LNCaP clone FGC (cell line): ENCODE data around the gene SIVA1.

Source experiments
- DNase-seq: peaks from one replicate; pipeline ENCODE4 v3.0.0-alpha.2; 2011; ENCODE audit warnings: low read depth
- H3K4me3 ChIP-seq: 2 replicates; pipeline ENCODE4 v1.5.1; 2011; ENCODE audit warnings: mild to moderate bottlenecking, low read depth, low read length, control low read depth
- CTCF ChIP-seq: IDR thresholded peaks from 2 replicates; pipeline ENCODE4 v1.5.1; 2012; ENCODE audit warnings: mild to moderate bottlenecking; ENCODE audit not compliant: control insufficient read depth, insufficient read depth; ENCODE audit errors: extremely low read depth

Gene SIVA1

GRCh38 chr14:104714681-104715080, 38.3 kb upstream of the SIVA1 start:
- no peak for TF ChIP-seq CTCF
- DNase-seq: no peak
- no peak overlapping the region for H3K4me3 ChIP-seq

- H3K4me3 ChIP-seq: no peak overlapping the region
- peak; percentile 30 for DNase-seq
- no peak for TF ChIP-seq CTCF
Observed at GRCh38 chr14:104715416-104715815, 37.5 kb upstream of the SIVA1 start.

GRCh38 chr14:104715871-104716270, 37.1 kb upstream of the SIVA1 start:
- no peak for TF ChIP-seq CTCF
- DNase-seq: no peak
- H3K4me3 ChIP-seq: no peak overlapping the region

GRCh38 chr14:104717137-104717536, 35.8 kb upstream of the SIVA1 start:
- DNase-seq: no peak
- TF ChIP-seq CTCF: no peak
- H3K4me3 ChIP-seq: no peak overlapping the region

- no peak for TF ChIP-seq CTCF
- DNase-seq: no peak
- H3K4me3 ChIP-seq: no peak overlapping the region
Observed at GRCh38 chr14:104717646-104718045, 35.3 kb upstream of the SIVA1 start.

GRCh38 chr14:104718147-104718546, 34.8 kb upstream of the SIVA1 start:
- H3K4me3 ChIP-seq: no peak overlapping the region
- no peak for DNase-seq
- no peak for TF ChIP-seq CTCF

GRCh38 chr14:104718871-104719270, 34.1 kb upstream of the SIVA1 start:
- no peak for TF ChIP-seq CTCF
- no peak for DNase-seq
- H3K4me3 ChIP-seq: no peak overlapping the region
